PC-9 (cell line): Measurements from ENCODE around the gene CHMP4B. TPM values are rescaled to one million over a fixed set of nuclear protein-coding genes. Genes with fewer than 3 reads are reported as not detected.

Source experiments
- BruUV-seq: library from RNA; stranded (reverse); fragments of 400-500 nt; replicated peaks from 2 replicates; lab custom pipeline; 2021; lab: Mats Ljungman, UMichigan
- CTCF ChIA-PET: fragments of 300-600 bp; sonication (Branson Sonifier 250); formaldehyde crosslinking; loops from one replicate; lab custom pipeline; 2022; ENCODE audit warnings: antibody characterized with exemption; lab: Charles Lee
- POLR2A ChIA-PET: fragments of 300-600 bp; sonication (Branson Sonifier 250); formaldehyde crosslinking; loops from one replicate; lab custom pipeline; 2022; ENCODE audit warnings: antibody characterized with exemption; ENCODE audit not compliant: unreplicated experiment; lab: Charles Lee
- DNase-seq, 2 experiments: peaks; one replicate each; pipeline versions ENCODE4 v3.0.0 to v3.0.0-alpha.2; 2015 to 2022; ENCODE audit warnings: mixed read lengths in 1 of 2
- H2AFZ ChIP-seq: fragments of 200-600 bp; sonication (generic); 2 replicates; pipeline ENCODE4 v1.8.1; 2017; ENCODE audit warnings: antibody characterized with exemption
- H3F3A ChIP-seq: fragments of 200-600 bp; sonication (generic); 2 replicates; pipeline ENCODE4 v1.8.1; 2017; ENCODE audit warnings: antibody characterized with exemption, mild to moderate bottlenecking, low read depth; ENCODE audit not compliant: insufficient read depth
- H3K27ac ChIP-seq: fragments of 200-600 bp; sonication (generic); 2 replicates; pipeline ENCODE4 v1.6.1; 2016; ENCODE audit warnings: mixed run types
- H3K27me3 ChIP-seq: fragments of 200-600 bp; sonication (generic); 2 replicates; pipeline ENCODE4 v1.6.1; 2016; ENCODE audit warnings: low read depth, mixed run types; ENCODE audit not compliant: insufficient read depth
- H3K36me3 ChIP-seq: fragments of 200-600 bp; sonication (generic); 2 replicates; pipeline ENCODE4 v1.6.1; 2016; ENCODE audit warnings: low read depth, mixed run types
- H3K4me1 ChIP-seq: fragments of 200-600 bp; sonication (generic); replicated peaks from 2 replicates; pipeline ENCODE4 v1.6.1; 2016; ENCODE audit warnings: mixed run types; ENCODE audit not compliant: insufficient read depth
- H3K4me2 ChIP-seq: fragments of 200-600 bp; sonication (generic); 2 replicates; pipeline ENCODE4 v1.6.1; 2017; ENCODE audit warnings: mixed run types
- H3K4me3 ChIP-seq: fragments of 200-600 bp; sonication (generic); 2 replicates; pipeline ENCODE4 v1.6.1; 2016; ENCODE audit warnings: mixed run types
- H3K79me2 ChIP-seq: fragments of 200-600 bp; sonication (generic); 2 replicates; pipeline ENCODE4 v1.6.1; 2017; ENCODE audit warnings: low read depth, mixed run types
- H3K9me2 ChIP-seq: fragments of 200-600 bp; sonication (generic); 2 replicates; pipeline ENCODE4 v1.8.1; 2017; ENCODE audit warnings: mild to moderate bottlenecking; ENCODE audit not compliant: insufficient read depth
- H3K9me3 ChIP-seq: fragments of 200-600 bp; sonication (generic); 2 replicates; pipeline ENCODE4 v1.8.1; 2016; ENCODE audit warnings: low read depth; ENCODE audit not compliant: insufficient read depth
- H4K20me1 ChIP-seq: fragments of 200-600 bp; sonication (generic); 2 replicates; pipeline ENCODE4 v1.8.1; 2017; ENCODE audit not compliant: insufficient read depth
- CTCF ChIP-seq: fragments of 200-600 bp; sonication (generic); conservative IDR thresholded peaks from 2 replicates; pipeline ENCODE4 v1.6.1; 2017; ENCODE audit warnings: mixed run types, antibody characterized with exemption, mild to moderate bottlenecking, moderate library complexity
- EZH2 ChIP-seq: fragments of 200-600 bp; sonication (generic); IDR thresholded peaks from 2 replicates; pipeline ENCODE4 v1.8.0; 2017; ENCODE audit warnings: antibody characterized with exemption, low read depth
- intact Hi-C: fragments of 100-400 bp; cut with micrococcal nuclease; formaldehyde crosslinking; loops from one replicate; pipeline ENCODE4 v1.10.0; 2022; ENCODE audit not compliant: unreplicated experiment
- total RNA-seq: library from RNA; stranded (reverse); gene quantifications from 2 replicates; pipeline ENCODE4 v1.2.3, GENCODE V29; 2021

Gene CHMP4B
- total RNA-seq, 1 experiment from 2014 or later: 180 TPM

GRCh38 chr20:33822991-33823390 lies 11.8 kb downstream of the CHMP4B start:
- ChIA-PET POLR2A (no interaction called here), CTCF (no interaction called here)
- peaks cover 30% of the 10 kb centered on the region; the same call in 1 of the 2 replicates for H3F3A ChIP-seq
- no peaks in the 10 kb centered on the region for H3K9me3 ChIP-seq
- DNase-seq: no peak
- no peak overlapping the region for H3K4me3 ChIP-seq
- peaks cover 96% of the 10 kb centered on the region for H4K20me1 ChIP-seq
- no peaks in the 10 kb centered on the region for H3K27me3 ChIP-seq
- no TSS peak for BruUV-seq
- TF ChIP-seq CTCF (no peak), EZH2 (no peak)
- H3K79me2 ChIP-seq: peaks cover 100% of the 10 kb centered on the region
- H2AFZ ChIP-seq: no peak overlapping the region
- H3K36me3 ChIP-seq: peaks cover 14% of the 10 kb centered on the region
- no peaks in the 10 kb centered on the region for H3K9me2 ChIP-seq
- H3K4me1 ChIP-seq: peaks cover 17% of the 10 kb centered on the region
- no peak overlapping the region for H3K27ac ChIP-seq
- intact Hi-C loops: no loop called here
- H3K4me2 ChIP-seq: no peak overlapping the region

GRCh38 chr20:33824852-33825251 lies 13.7 kb downstream of the CHMP4B start:
- H3K4me2 ChIP-seq: 0 out of 2 replicates have a peak overlapping the region, but pooled peaks have one; percentile 21
- H2AFZ ChIP-seq: no peak overlapping the region
- ChIA-PET POLR2A (no interaction called here), CTCF (no interaction called here)
- no peaks in the 10 kb centered on the region for H3K27me3 ChIP-seq
- peaks cover 100% of the 10 kb centered on the region for H3K79me2 ChIP-seq
- no peaks in the 10 kb centered on the region for H3K9me3 ChIP-seq
- H3K4me1 ChIP-seq: peaks cover 17% of the 10 kb centered on the region
- H3K9me2 ChIP-seq: no peaks in the 10 kb centered on the region
- TF ChIP-seq EZH2 (no peak), CTCF (no peak)
- H3K4me3 ChIP-seq: no peak overlapping the region
- peaks cover 95% of the 10 kb centered on the region for H4K20me1 ChIP-seq
- peaks cover 9% of the 10 kb centered on the region for H3K36me3 ChIP-seq
- BruUV-seq: no TSS peak
- peak overlapping the region; percentile 52; the same call in 1 of the 2 replicates for H3K27ac ChIP-seq
- no peak for DNase-seq
- intact Hi-C loops: no loop called here
- H3F3A ChIP-seq: peaks cover 21% of the 10 kb centered on the region; the same call in 1 of the 2 replicates

GRCh38 chr20:33825340-33826269 lies 14.5 kb downstream of the CHMP4B start:
- Histone ChIP-seq H3K27ac (peak overlapping the region; percentile 52), H3K4me1 (peaks cover 17% of the 10 kb centered on the region), H3K9me3 (no peaks in the 10 kb centered on the region), H3K4me2 (peak overlapping the region; percentile 36), H3K36me3 (peaks cover 9% of the 10 kb centered on the region), H3K79me2 (peaks cover 100% of the 10 kb centered on the region), H3K27me3 (no peaks in the 10 kb centered on the region), H4K20me1 (peaks cover 95% of the 10 kb centered on the region), H3K9me2 (no peaks in the 10 kb centered on the region), H2AFZ (no peak overlapping the region), H3K4me3 (no peak overlapping the region), H3F3A (peaks cover 21% of the 10 kb centered on the region; the same call in 1 of the 2 replicates)
- peak in 1 of 2 experiments; percentile 49 for DNase-seq
- intact Hi-C loops: no loop called here
- TF ChIP-seq EZH2 (no peak), CTCF (no peak)
- no TSS peak for BruUV-seq
- POLR2A ChIA-PET: interaction anchor here (0.7 to 0.8 kb wide), 2 partner anchors 15 to 424 kb away, joined by 3 to 8 read pairs; partner anchors contain the start of gene CHMP4B
- CTCF ChIA-PET: no interaction called here
